ENCODE data around the gene NIPA2. TPM values are rescaled to one million over a fixed set of nuclear protein-coding genes. Genes with fewer than 3 reads are reported as not detected.
"Not testable (repeated sequence)": the region's sequence is repeated elsewhere in the genome, so short reads cannot be mapped to it uniquely, and the experiment has no call there.

NIPA2 gene
- total and polyA plus RNA-seq, 8 donors, result 1.2 to 280 (median 37.7) TPM

GRCh38 chr15:22795206-22796063, 43.0 kb upstream of the NIPA2 start:
- TF ChIP-seq EP300 (IDR thresholded peaks at IDR 0.05) (no peak), POLR2AphosphoS5 (IDR thresholded peaks at IDR 0.05) (no peak), POLR2A (IDR thresholded peaks at IDR 0.05) (no peak)
- TF ChIP-seq, protein P1, sequence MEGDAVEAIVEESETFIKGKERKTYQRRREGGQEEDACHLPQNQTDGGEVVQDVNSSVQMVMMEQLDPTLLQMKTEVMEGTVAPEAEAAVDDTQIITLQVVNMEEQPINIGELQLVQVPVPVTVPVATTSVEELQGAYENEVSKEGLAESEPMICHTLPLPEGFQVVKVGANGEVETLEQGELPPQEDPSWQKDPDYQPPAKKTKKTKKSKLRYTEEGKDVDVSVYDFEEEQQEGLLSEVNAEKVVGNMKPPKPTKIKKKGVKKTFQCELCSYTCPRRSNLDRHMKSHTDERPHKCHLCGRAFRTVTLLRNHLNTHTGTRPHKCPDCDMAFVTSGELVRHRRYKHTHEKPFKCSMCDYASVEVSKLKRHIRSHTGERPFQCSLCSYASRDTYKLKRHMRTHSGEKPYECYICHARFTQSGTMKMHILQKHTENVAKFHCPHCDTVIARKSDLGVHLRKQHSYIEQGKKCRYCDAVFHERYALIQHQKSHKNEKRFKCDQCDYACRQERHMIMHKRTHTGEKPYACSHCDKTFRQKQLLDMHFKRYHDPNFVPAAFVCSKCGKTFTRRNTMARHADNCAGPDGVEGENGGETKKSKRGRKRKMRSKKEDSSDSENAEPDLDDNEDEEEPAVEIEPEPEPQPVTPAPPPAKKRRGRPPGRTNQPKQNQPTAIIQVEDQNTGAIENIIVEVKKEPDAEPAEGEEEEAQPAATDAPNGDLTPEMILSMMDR (IDR thresholded peaks at IDR 0.05), result no peak
- Histone ChIP-seq H3K4me3 (no peak overlapping the region), H3K4me1 (no peaks in the 10 kb centered on the region), H3K9me3 (no peaks in the 10 kb centered on the region), H3K36me3 (peaks cover 0 to 8% (median 2%) of the 10 kb centered on the region in 4 donors), H3K27ac (no peak overlapping the region), H3K27me3 (no peaks in the 10 kb centered on the region)
- intact Hi-C loops (cut with DNase I; ENCODE audit: low total_unique reads), result no loop called here
- 89 to 96% (median 93%) methylated on average over 20 of the region's 20 CpGs for WGBS, 5 donors
- no peak for DNase-seq

- Histone ChIP-seq H3K36me3 (peaks cover 0 to 8% (median 2%) of the 10 kb centered on the region in 4 donors), H3K27ac (peak overlapping the region in 1 of 5 donors; percentile 34), H3K4me3 (no peak overlapping the region), H3K4me1 (no peaks in the 10 kb centered on the region), H3K27me3 (no peaks in the 10 kb centered on the region), H3K9me3 (no peaks in the 10 kb centered on the region)
- intact Hi-C loops (cut with DNase I; ENCODE audit: low total_unique reads), result no loop called here
- TF ChIP-seq POLR2A (IDR thresholded peaks at IDR 0.05) (no peak), POLR2AphosphoS5 (IDR thresholded peaks at IDR 0.05) (no peak), EP300 (IDR thresholded peaks at IDR 0.05) (no peak)
- TF ChIP-seq, protein P1 (IDR thresholded peaks at IDR 0.05), result no peak
- no peak for DNase-seq
These were observed 42.4 kb upstream of the NIPA2 start for GRCh38 chr15:22796079-22796478.

- Histone ChIP-seq H3K9me3 (no peaks in the 10 kb centered on the region), H3K4me3 (no peak overlapping the region), H3K27me3 (no peaks in the 10 kb centered on the region), H3K27ac (no peak overlapping the region), H3K4me1 (no peaks in the 10 kb centered on the region), H3K36me3 (peaks cover 0 to 5% (median 0%) of the 10 kb centered on the region in 4 donors)
- TF ChIP-seq POLR2AphosphoS5 (IDR thresholded peaks at IDR 0.05) (no peak), POLR2A (IDR thresholded peaks at IDR 0.05) (no peak), EP300 (IDR thresholded peaks at IDR 0.05) (no peak)
- TF ChIP-seq, protein P1 (IDR thresholded peaks at IDR 0.05), result no peak
- WGBS, 5 donors, result 87 to 97% (median 92%) methylated on average over 2 of the region's 2 CpGs
- intact Hi-C loops (cut with DNase I; ENCODE audit: low total_unique reads), result no loop called here
- DNase-seq, result no peak
These were observed 38.6 kb upstream of the NIPA2 start for GRCh38 chr15:22799902-22800301.

DNA sequence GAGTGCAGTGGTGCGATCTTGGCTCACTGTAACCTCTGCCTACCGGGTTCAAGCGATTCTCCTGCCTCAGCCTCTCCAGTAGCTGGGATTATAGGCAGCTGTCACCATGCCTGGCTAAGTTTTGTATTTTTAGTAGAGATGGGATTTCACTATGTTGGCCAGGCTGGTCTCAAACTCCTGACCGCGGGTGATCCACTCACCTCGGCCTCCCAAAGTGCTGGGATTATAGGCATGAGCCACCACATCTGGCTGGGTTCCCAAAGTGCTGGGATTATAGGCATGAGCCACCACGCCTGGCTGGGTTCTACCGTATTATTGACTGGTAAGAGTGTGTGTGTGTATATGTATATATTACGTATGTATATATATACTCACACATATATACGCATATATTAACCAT, 35.5 kb upstream of the NIPA2 start:
- 93 to 98% (median 97%) methylated on average over 10 of the region's 10 CpGs for WGBS, 5 donors
- DNase-seq; H3K27ac ChIP-seq; H3K9me3 ChIP-seq; H3K27me3 ChIP-seq; H3K4me3 ChIP-seq; H3K36me3 ChIP-seq; intact Hi-C loops (cut with DNase I; ENCODE audit: low total_unique reads); H3K4me1 ChIP-seq: not testable (repeated sequence)

DNA sequence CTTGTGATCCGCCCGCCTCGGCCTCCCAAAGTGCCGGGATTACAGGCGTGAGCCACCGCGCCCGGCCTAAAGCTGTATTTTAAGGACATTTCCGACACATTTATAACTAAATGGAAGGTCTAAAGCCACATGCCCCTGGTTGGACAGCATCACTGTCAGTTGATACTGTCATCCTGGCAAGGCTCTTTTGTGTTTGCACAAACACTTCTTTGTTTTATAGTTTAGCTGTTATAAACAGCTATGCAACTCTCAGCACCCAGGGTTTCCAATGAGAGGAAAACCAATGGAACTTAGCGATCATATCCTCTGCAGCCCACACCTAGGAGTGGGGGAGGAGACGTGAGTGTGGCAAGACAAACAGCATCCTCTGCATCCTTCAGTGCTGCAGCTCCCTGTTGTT, 32.3 kb upstream of the NIPA2 start:
- Histone ChIP-seq H3K27ac (no peak overlapping the region), H3K9me3 (no peaks in the 10 kb centered on the region), H3K4me1 (peaks cover 0 to 16% (median 2%) of the 10 kb centered on the region in 4 donors), H3K27me3 (no peaks in the 10 kb centered on the region), H3K36me3 (no peaks in the 10 kb centered on the region), H3K4me3 (no peak overlapping the region)
- TF ChIP-seq POLR2A (IDR thresholded peaks at IDR 0.05), result no peak
- TF ChIP-seq, protein P1 (IDR thresholded peaks at IDR 0.05), result no peak
- no peak for TF ChIP-seq POLR2AphosphoS5 (IDR thresholded peaks at IDR 0.05)
- TF ChIP-seq EP300 (IDR thresholded peaks at IDR 0.05), result no peak
- intact Hi-C loops (cut with DNase I; ENCODE audit: low total_unique reads), result no loop called here
- DNase-seq, result no peak
- WGBS, 5 donors, result 90 to 96% (median 93%) methylated on average over 8 to 11 of the region's 11 CpGs
